ENCODE data around the gene PRIMA1. TPM values are rescaled to one million over a fixed set of nuclear protein-coding genes. Genes with fewer than 3 reads are reported as not detected.
"Not testable (repeated sequence)": the region's sequence is repeated elsewhere in the genome, so short reads cannot be mapped to it uniquely, and the experiment has no call there.

The PRIMA1 gene
- polyA plus RNA-seq (ENCODE audit: insufficient read depth in 1 of 5, insufficient read length in 5 of 5, low replicate concordance in 1 of 5): 1 to 10 TPM in 2 of 5 donors, under 1 TPM in 3; 0.37 to 1.8 (median 0.91) TPM
- long read RNA-seq, donor 1: 0 reads
- long read RNA-seq, donor 2: 0 reads
- long read RNA-seq, donor 3: 0 reads
- long read RNA-seq, donor 4: 0 reads
- long read RNA-seq, donor 5: 0 reads
- long read RNA-seq, donor 6, partial matches to known transcripts: 0 of 1 reads
- long read RNA-seq, donor 6, other reads (novel, unspliced or antisense): 0 of 1 reads
- long read RNA-seq, donor 7: 0 reads
- long read RNA-seq, donor 8: 0 reads

- DNase-seq: no peak
Measured at GRCh38 chr14:93788293-93788542, at the start of gene PRIMA1. TSS of gene PRIMA1 (minus strand) at chr14:93788485. CDS start at chr14:93787718, 767 bp downstream.

DNA sequence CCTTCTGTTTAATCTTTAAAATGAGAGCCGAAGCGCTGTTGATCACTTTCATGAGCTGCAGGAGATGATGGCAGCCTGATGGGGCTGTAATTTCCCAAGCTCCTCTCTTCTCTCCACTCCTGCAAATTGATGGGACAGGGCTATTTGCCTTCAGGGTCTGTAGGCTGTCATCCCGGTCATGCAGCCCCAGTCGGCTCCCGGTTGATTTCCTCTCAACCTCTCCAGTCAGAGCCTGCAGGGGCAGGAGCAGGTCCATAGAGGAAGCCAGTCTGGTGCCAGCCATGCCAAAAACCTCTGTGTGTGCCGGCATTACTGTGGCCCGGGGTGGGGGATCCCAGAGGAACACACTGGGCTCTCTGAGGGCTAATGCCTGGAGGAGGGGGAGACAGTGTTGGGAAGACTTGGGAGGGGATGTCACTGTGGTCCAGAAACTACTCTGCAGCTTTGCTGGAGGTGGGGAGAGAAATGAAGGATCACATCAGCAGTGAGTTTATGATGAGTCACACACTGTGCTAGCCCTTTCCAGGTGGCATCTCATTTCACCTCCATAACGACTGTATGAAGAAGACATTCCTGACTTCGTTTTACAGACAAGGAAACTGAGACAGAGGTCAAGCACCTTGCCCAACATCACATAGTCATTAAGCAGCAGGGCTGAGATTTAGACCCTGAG is 46.5 kb upstream of the PRIMA1 start:
- no peak for DNase-seq

GRCh38 chr14:93832665-93833064 is 44.4 kb upstream of the PRIMA1 start:
- DNase-seq: no peak

DNA sequence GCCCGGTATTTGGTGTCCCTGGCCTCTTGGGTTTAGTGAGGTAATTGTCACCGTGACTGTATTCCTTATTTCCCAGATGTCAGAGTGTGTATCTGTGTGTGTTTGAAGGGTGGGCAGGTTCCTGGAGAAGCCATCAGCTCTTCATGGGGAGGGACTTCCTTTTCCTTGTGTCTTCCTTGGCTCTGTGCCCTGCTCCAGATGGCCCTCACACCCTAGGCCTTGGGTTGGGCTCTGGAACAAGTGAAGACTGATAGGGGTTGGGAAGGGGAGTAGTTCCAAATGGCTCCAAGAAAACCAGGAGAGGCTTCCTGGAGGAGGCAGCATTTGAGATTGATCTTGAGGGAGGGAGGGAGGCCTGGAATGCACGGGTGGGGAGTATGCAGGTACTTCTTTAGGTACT is 43.8 kb upstream of the PRIMA1 start:
- no peak for DNase-seq

- no peak for DNase-seq
Measured at GRCh38 chr14:93830753-93831461, 42.6 kb upstream of the PRIMA1 start.

GRCh38 chr14:93829839-93830481 is 41.7 kb upstream of the PRIMA1 start:
- DNase-seq: no peak

DNA sequence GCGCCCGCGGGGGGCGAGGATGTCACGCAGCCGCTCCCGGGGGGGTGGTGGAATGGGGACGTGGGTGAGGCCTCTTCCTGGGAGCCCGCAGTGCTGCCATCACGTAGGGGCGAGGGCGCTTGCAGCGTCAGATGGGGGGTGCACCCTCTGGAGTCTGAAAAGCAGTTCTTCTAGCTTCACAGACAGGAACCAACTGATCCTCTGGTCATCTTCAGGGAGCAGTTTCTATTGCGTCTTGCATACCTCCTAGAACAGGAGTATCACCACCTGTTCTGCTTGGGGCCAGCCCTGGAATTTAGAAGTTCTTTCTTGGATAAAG is 36.9 kb upstream of the PRIMA1 start:
- DNase-seq: no peak

DNA sequence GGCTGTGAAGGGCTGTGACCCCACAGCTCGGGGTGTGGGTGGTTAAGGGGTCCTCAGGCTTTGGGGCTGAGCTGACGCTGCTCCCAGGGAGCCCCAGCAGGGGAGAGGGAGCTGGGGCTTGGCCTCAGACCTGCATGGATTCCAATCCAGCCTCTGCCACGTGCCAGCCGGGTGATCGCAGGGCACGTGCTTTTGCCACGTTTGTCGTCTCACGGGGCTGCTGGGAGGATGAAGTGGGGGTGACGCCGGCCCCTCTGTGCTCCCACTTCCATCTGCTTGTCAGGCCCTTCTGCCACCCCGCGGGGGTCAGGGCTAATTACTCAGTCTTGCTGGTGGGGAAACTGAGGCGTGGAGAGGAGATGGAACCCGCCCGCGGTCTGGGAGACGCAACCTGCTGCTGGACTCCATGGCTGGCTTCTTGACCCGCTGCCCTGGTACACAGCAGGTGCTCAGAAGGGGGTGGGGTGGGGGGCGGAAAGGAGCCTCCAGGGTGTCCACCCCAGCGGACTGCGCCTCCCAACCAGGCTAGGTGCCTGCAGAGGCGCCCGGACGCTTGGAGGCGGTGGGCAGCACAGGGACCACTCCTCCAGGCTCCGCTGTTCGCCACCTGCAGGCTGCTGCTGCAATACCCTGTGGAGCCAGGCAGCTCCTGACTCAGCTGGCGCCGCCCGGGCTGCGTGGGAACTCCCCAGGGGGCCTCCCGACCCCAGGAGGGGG is 36.4 kb upstream of the PRIMA1 start:
- no peak for DNase-seq

DNA sequence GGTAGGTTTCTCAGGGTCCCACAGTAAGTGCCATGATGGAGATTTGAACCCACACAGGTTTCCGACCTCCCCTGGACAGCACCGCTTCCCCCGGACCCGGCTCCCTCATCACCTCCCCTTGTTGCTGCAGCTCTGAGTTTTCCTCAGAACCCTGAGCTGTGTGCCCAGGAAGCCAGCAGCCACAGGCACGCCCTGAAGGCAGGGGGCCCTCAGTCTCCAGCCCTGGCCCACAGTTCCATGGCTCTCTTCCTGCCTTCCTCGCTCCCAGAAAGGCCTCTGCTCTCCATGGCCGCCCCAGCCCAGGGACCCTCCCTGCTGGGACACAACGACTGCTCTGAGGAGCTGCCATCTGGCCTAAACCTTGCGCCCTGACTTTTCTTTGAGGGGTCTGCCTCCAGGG is 35.8 kb upstream of the PRIMA1 start:
- DNase-seq: no peak

- DNase-seq: no peak
Measured at GRCh38 chr14:93821051-93821450, 32.8 kb upstream of the PRIMA1 start.

DNA sequence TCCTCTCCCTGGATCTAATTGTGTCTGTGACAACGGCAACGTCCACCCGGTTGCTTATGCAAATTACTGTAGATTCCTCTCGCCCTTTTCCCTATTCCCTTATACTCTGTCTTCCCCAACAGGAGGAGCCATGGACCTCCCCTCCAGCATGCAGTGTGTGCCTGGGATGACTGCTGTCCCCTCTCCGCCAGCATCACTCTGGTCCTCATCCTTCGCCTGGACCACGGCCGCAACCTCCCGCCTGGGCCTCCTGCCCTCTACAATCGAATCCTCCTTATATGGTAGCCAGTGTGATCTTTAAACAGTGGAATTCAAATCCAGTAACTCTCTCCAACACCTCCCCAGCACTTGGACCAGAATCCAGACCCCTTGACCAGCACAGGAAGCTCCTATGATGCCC is 30.6 kb upstream of the PRIMA1 start:
- no peak for DNase-seq

DNA sequence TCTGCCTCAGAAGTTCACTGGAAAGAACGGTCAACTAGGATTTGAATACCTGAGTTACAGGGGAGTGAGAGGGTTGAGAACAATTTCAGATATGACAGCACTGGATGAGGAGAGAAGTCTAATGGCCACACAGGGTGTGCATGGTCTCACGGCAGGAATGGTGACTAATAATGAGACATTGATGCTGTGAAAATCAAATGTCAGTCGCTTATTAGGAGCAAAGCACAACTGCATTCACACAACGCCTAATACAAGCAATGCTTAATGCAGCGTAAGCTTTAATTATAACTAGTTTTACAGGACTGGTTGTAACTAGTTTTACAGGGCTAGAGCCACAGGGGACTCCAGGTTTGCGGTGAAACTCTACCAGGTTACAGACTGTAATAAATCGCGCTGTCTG is 23.4 kb upstream of the PRIMA1 start:
- DNase-seq: no peak

GRCh38 chr14:93811020-93811419 is 22.7 kb upstream of the PRIMA1 start:
- no peak for DNase-seq

DNA sequence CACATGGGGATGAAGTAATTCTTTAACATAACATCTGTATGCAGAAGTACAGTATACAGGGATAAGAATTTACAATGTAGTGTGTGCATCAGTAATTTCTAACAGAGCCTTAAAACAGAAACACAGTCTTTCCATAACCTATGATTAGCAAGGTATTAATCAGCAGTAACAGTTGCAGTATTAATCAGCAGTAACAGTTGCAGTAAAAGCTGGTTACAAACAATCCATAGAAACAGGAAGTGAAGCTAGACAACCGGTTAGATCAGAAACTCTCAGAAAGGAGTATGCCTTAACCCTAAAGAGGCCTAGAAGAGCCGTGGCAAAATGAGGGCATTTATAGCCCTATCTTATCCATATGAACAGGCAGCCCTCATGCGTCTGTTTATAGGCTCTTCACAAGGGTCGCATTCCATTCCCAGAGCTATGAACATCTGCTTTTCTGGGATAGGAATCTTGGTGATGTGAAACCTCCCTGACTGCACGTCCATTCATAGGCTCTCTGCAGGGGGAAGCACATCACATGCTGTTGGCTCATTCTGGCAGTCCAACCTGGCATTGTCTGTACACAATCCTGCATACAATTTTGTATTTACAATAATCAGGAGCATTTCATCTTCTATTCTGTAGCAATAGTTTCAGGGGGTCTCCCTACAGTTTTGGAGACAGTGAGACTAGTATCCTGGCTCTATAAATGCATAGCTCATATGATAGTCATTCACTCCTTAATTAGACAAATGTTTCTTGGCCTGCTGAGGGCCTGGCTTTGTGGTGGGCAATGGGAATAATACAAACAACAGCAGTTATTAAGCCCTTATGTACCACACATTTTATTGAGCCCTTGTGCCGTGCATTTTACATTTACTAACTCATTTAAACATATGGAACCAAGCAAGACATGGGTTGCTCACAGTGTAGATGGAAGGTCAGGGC is 21.5 kb upstream of the PRIMA1 start:
- DNase-seq: not testable (repeated sequence)

DNA sequence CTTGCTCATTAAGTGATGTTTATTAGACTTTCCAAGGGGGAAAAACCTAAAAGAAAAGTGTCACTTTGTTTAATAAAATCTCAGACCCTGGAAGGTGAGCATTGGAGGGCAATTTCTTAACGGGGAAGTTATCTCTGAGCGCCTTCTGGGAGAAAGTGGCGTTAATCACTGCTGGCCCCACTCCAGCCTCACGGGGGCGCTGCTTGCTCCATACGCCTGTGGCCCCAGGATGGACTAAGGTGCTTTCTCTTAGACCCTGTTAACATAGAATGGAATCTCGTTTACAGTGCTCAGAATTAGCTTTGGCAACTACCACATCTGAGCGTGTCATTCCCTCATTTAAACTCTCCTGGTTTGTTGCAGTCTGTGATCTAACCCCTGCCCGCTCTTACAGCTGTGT is 16.4 kb upstream of the PRIMA1 start:
- DNase-seq: no peak

DNA sequence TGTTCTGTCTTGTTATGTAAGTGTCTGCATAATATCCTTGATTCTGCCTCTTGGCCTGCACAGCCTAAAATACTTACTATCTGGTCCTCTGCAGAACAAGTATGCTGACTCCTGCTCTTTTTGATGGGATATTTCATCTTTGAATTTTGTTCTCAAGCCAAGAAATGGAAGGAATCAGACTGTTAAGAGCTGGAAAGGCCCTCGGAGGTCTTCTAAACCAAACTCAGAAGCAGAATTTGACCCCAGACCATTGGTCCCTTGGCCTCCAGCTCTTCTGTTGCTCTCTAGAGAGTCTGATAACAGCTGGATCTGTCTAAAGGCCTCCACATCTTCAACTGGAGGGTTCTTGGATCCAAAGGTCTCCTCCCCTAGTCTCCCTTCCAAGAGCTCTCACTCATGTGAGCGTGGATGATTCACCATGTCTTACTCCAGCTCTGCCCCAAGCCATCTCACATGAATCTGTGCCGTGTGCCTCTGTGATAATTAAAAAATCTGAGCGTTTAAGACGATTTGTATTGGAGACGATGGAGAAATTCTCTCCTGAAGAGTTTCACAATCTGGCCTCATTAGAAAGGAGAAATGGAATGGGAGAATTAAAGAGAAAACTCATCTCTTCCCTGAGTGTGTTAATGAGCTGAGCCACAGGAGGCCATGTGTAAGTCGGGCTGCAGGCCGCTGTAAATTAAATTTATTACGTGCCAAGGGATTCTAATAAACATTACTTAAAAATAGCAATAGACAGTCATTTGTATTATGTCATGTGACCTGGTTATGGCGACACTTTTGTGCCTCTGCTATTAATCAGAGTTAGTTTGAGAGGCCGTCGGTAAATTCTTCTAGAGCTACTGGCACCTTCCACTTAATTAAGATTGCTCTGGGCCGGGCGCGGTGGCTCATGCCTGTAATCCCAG is 15.4 kb upstream of the PRIMA1 start:
- DNase-seq: no peak

GRCh38 chr14:93799989-93800921 is 12.0 kb upstream of the PRIMA1 start:
- DNase-seq: no peak

DNA sequence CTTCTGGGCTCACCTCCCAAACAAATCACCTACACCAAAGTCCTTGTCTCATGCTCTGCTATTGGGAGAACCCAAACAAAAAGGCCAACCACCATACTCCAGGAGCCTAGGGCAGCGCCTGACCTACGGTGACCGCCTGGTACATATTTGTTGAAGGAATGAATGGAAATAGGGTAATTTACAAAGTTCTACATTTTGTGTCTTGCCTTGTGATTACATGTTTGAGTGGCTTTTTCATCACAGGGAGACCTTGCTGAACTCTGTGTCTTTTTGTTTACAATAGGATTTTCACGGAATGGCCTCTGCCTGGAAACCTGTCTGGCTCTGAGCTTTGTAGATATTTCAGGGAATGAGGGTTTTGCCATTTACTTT is 11.3 kb upstream of the PRIMA1 start:
- DNase-seq: no peak

DNA sequence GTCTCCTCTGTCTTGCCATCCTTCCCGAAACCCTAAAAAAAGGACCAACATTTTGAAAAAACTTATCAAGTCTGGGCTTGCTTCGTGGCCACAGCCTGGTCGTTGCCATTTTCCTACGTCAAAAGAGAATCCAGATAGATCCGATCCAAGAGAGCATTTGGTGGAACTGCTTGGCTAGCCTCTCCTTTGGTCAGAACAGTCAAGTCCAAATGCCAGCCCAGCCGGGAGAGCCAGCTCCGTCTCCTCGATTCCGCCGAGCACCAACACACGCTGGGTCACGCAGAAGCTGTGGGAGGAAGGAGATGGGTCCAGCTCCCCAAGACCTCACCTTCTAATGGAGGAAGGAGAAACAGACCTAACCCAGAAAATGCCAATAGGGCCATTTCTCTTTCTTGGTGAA is 9.3 kb upstream of the PRIMA1 start:
- DNase-seq: no peak
